Keratinocyte (primary cell): ENCODE results near the gene KDM7A. TPM values are rescaled to one million over a fixed set of nuclear protein-coding genes. Genes with fewer than 3 reads are reported as not detected.

ENCODE experiments used
- DNase-seq: peaks from one replicate; pipeline ENCODE4 v3.0.0-alpha.2; 2011; ENCODE audit warnings: low read depth, missing footprints, low spot score
- FAIRE-seq: peaks from 2 replicates; lab custom pipeline; 2011; peaks lifted over from hg19 to GRCh38; lab: Jason Lieb, UNC
- H2AFZ ChIP-seq: 2 replicates; pipeline ENCODE4 v1.6.0; 2012; ENCODE audit warnings: low read length, control low read depth, inconsistent platforms; ENCODE audit not compliant: control insufficient read depth
- H3K27ac ChIP-seq: 2 replicates; pipeline ENCODE4 v1.5.1; 2011; ENCODE audit warnings: low read length; ENCODE audit not compliant: control insufficient read depth, insufficient read depth
- H3K27me3 ChIP-seq: 3 replicates; pipeline ENCODE4 v1.6.0; 2011; ENCODE audit warnings: low read length; ENCODE audit not compliant: control insufficient read depth, insufficient read depth; ENCODE audit errors: extremely low read depth
- H3K36me3 ChIP-seq, 2 experiments: 2 replicates in 1 of 2; 3 replicates in 1 of 2; pipeline ENCODE4 v1.5.1; 2011; ENCODE audit warnings: low read length in 2 of 2, mild to moderate bottlenecking in 1 of 2; ENCODE audit not compliant: control insufficient read depth in 2 of 2, insufficient read depth in 2 of 2; ENCODE audit errors: extremely low read depth in 1 of 2
- H3K4me1 ChIP-seq: 3 replicates; pipeline ENCODE4 v1.5.1; 2011; ENCODE audit warnings: low read length; ENCODE audit not compliant: control insufficient read depth, insufficient read depth; ENCODE audit errors: extremely low read depth
- H3K4me2 ChIP-seq: 3 replicates; pipeline ENCODE4 v1.6.0; 2011; ENCODE audit warnings: low read depth, low read length; ENCODE audit not compliant: control insufficient read depth, insufficient read depth; ENCODE audit errors: extremely low read depth
- H3K4me3 ChIP-seq, 3 experiments: fragments of 200-600 bp in 1 of 3; sonication (generic) in 1 of 3; 2 replicates in 2 of 3; 3 replicates in 1 of 3; pipeline ENCODE4 v1.5.1; 2011 to 2016; ENCODE audit warnings: low read length in 3 of 3, mild to moderate bottlenecking in 3 of 3, control low read depth in 2 of 3, inconsistent platforms in 1 of 3, low read depth in 1 of 3, mixed read lengths in 1 of 3, mixed run types in 1 of 3, moderate library complexity in 1 of 3; ENCODE audit not compliant: control insufficient read depth in 2 of 3, insufficient read depth in 2 of 3; ENCODE audit errors: extremely low read depth in 1 of 3
- H3K79me2 ChIP-seq: 2 replicates; pipeline ENCODE4 v1.6.0; 2012; ENCODE audit warnings: low read length; ENCODE audit not compliant: control insufficient read depth, insufficient read depth
- H3K9ac ChIP-seq: 3 replicates; pipeline ENCODE4 v1.6.0; 2011; ENCODE audit warnings: low read length; ENCODE audit not compliant: control insufficient read depth, insufficient read depth; ENCODE audit errors: extremely low read depth
- H3K9me1 ChIP-seq: 3 replicates; pipeline ENCODE4 v1.6.0; 2011; ENCODE audit warnings: low read length; ENCODE audit not compliant: control insufficient read depth, insufficient read depth; ENCODE audit errors: extremely low read depth
- H3K9me3 ChIP-seq: 2 replicates; pipeline ENCODE4 v1.5.1; 2012; ENCODE audit warnings: low read depth, low read length; ENCODE audit not compliant: control insufficient read depth
- H4K20me1 ChIP-seq: 3 replicates; pipeline ENCODE4 v1.6.0; 2011; ENCODE audit warnings: low read length; ENCODE audit not compliant: control insufficient read depth, insufficient read depth; ENCODE audit errors: extremely low read depth
- CTCF ChIP-seq, 3 experiments: IDR thresholded peaks in 1 of 3; conservative IDR thresholded peaks in 1 of 3; optimal IDR thresholded peaks in 1 of 3; 2 replicates in 2 of 3; 3 replicates in 1 of 3; pipeline versions ENCODE3 to v1.5.1; 2011; ENCODE audit warnings: low read length in 3 of 3, mild to moderate bottlenecking in 3 of 3, moderate library complexity in 2 of 3, control low read depth in 1 of 3, inconsistent platforms in 1 of 3; ENCODE audit not compliant: insufficient read depth in 2 of 3; ENCODE audit errors: extremely low read depth in 1 of 3
- EZH2 ChIP-seq: IDR thresholded peaks from one replicate; pipeline ENCODE4 v1.6.1; 2012; ENCODE audit warnings: inconsistent platforms, mild to moderate bottlenecking, low read length, moderate library complexity
- dilution Hi-C: fragments of 300-500 bp; cut with MboI; formaldehyde crosslinking; loops from one replicate; pipeline ENCODE4 v1.7.0; 2020; ENCODE audit warnings: low sequenced_read_pairs; ENCODE audit not compliant: extremely low pct_ligation_motif_present
- polyA plus RNA-seq, 5 experiments: library from polyadenylated mRNA; depleted of rRNA in 3 of 5; stranded (reverse) in 3 of 5; stranded (forward) in 1 of 5; unstranded in 1 of 5; fragments of >200 nt; gene quantifications; 1 replicate in 1 of 5; 2 replicates in 3 of 5; 3 replicates in 1 of 5; pipeline versions ENCODE4 v1.2.1 to v1.2.3, GENCODE V29; 2011 to 2012; ENCODE audit warnings: missing spikeins in 2 of 5, low read depth in 1 of 5, low replicate concordance in 1 of 5

Gene KDM7A
- polyA plus RNA-seq, 1 donor (not counting 4 experiments of a cell fraction or from before 2014, with no cell fraction given): 3.3 TPM

- Histone ChIP-seq H4K20me1 (no peaks in the 10 kb centered on the region), H3K4me2 (no peak overlapping the region), H3K4me1 (peaks cover 11% of the 10 kb centered on the region), H3K27ac (no peak overlapping the region), H3K79me2 (no peaks in the 10 kb centered on the region), H3K36me3 (no peaks in the 10 kb centered on the region), H3K27me3 (no peaks in the 10 kb centered on the region), H3K9me1 (no peaks in the 10 kb centered on the region), H3K4me3 (no peak overlapping the region), H3K9me3 (no peaks in the 10 kb centered on the region), H3K9ac (no peak overlapping the region), H2AFZ (no peak overlapping the region)
- FAIRE-seq: no peak
- dilution Hi-C loops: no loop called here
- no peak for TF ChIP-seq EZH2
- no peak for TF ChIP-seq CTCF (optimal IDR thresholded peaks at IDR 0.05 in 1 of 3, IDR thresholded peaks at IDR 0.05 in 1 of 3, conservative IDR thresholded peaks at IDR 0.05 in 1 of 3; ENCODE audit: extremely low read depth in 1 of 3, insufficient read depth in 2 of 3, low read length in 3 of 3)
- no peak for DNase-seq
Measured at GRCh38 chr7:140217750-140218501, 41.1 kb upstream of the KDM7A start.

- Histone ChIP-seq H3K9ac (no peak overlapping the region), H3K27me3 (no peaks in the 10 kb centered on the region), H3K27ac (no peak overlapping the region), H3K9me1 (no peaks in the 10 kb centered on the region), H3K79me2 (no peaks in the 10 kb centered on the region), H3K4me3 (no peak overlapping the region), H3K9me3 (no peaks in the 10 kb centered on the region), H3K4me2 (no peak overlapping the region), H3K36me3 (no peaks in the 10 kb centered on the region), H3K4me1 (peaks cover 25% of the 10 kb centered on the region), H2AFZ (no peak overlapping the region), H4K20me1 (no peaks in the 10 kb centered on the region)
- no peak for FAIRE-seq
- DNase-seq: no peak
- no peak for TF ChIP-seq CTCF (optimal IDR thresholded peaks at IDR 0.05 in 1 of 3, IDR thresholded peaks at IDR 0.05 in 1 of 3, conservative IDR thresholded peaks at IDR 0.05 in 1 of 3; ENCODE audit: extremely low read depth in 1 of 3, insufficient read depth in 2 of 3, low read length in 3 of 3)
- no peak for TF ChIP-seq EZH2
- dilution Hi-C loops: no loop called here
Measured at GRCh38 chr7:140215281-140215680, 38.5 kb upstream of the KDM7A start.
